Mesendoderm (in vitro differentiated cells): ENCODE results near the gene SLC10A7.

Experiments used
- DNase-seq: peaks from one replicate; pipeline ENCODE4 v3.0.0; 2013
- H2AK5ac ChIP-seq: 2 replicates; pipeline ENCODE4 v1.6.1; 2013; ENCODE audit warnings: low read length, inconsistent platforms
- H2BK120ac ChIP-seq: 2 replicates; pipeline ENCODE4 v1.6.1; 2013; ENCODE audit warnings: low read depth, mild to moderate bottlenecking, low read length, moderate library complexity, mixed read lengths
- H2BK15ac ChIP-seq: replicated peaks from 2 replicates; pipeline ENCODE4 v1.6.1; 2013; ENCODE audit warnings: low read depth, mild to moderate bottlenecking, moderate library complexity
- H2BK5ac ChIP-seq: 2 replicates; pipeline ENCODE4 v1.6.1; 2013; ENCODE audit warnings: low read length, inconsistent platforms
- H3K18ac ChIP-seq: 2 replicates; pipeline ENCODE4 v1.6.1; 2013; ENCODE audit warnings: mild to moderate bottlenecking, low read length, mixed read lengths
- H3K23ac ChIP-seq: one replicate; pipeline ENCODE4 v1.6.1; 2013; ENCODE audit warnings: low read length
- H3K27ac ChIP-seq: 2 replicates; pipeline ENCODE4 v1.5.1; 2013; ENCODE audit warnings: low read depth, mild to moderate bottlenecking, inconsistent platforms, low read length, moderate library complexity
- H3K27me3 ChIP-seq: 2 replicates; pipeline ENCODE4 v1.6.1; 2013; ENCODE audit warnings: low read length, control low read depth, mild to moderate bottlenecking, inconsistent platforms; ENCODE audit not compliant: insufficient read depth, poor library complexity
- H3K36me3 ChIP-seq: 2 replicates; pipeline ENCODE4 v1.6.1; 2013; ENCODE audit warnings: low read length, inconsistent platforms; ENCODE audit not compliant: control insufficient read depth, insufficient read depth
- H3K4ac ChIP-seq: one replicate; pipeline ENCODE4 v1.6.1; 2013; ENCODE audit warnings: low read depth, mild to moderate bottlenecking, low read length, moderate library complexity
- H3K4me1 ChIP-seq: 2 replicates; pipeline ENCODE4 v1.6.1; 2013; ENCODE audit warnings: low read depth, low read length, inconsistent platforms; ENCODE audit not compliant: control insufficient read depth
- H3K4me2 ChIP-seq: 2 replicates; pipeline ENCODE4 v1.6.1; 2013; ENCODE audit warnings: low read length
- H3K4me3 ChIP-seq: 2 replicates; pipeline ENCODE4 v1.5.1; 2013; ENCODE audit warnings: mild to moderate bottlenecking, low read length
- H3K56ac ChIP-seq: one replicate; pipeline ENCODE4 v1.6.1; 2013; ENCODE audit warnings: low read length
- H3K79me1 ChIP-seq: 2 replicates; pipeline ENCODE4 v1.6.1; 2013; ENCODE audit warnings: low read length, inconsistent platforms
- H3K79me2 ChIP-seq: 2 replicates; pipeline ENCODE4 v1.6.1; 2013; ENCODE audit warnings: mild to moderate bottlenecking, low read length; ENCODE audit not compliant: control insufficient read depth, insufficient read depth
- H3K9ac ChIP-seq: 2 replicates; pipeline ENCODE4 v1.6.1; 2013; ENCODE audit warnings: low read length, inconsistent platforms
- H4K5ac ChIP-seq: one replicate; pipeline ENCODE4 v1.6.1; 2013; ENCODE audit warnings: low read length
- H4K8ac ChIP-seq: one replicate; pipeline ENCODE4 v1.6.1; 2013; ENCODE audit warnings: low read depth, mild to moderate bottlenecking, control low read depth, low read length, moderate library complexity
- WGBS: extraction: QIAGEN DNeasy Blood & Tissue Kit; methylation state at CpG from one replicate; pipeline ENCODE4 v1.1.7; 2013; ENCODE audit warnings: low lambda C conversion rate, missing lambda C conversion rate; ENCODE audit not compliant: insufficient coverage; ENCODE audit errors: extremely low coverage; 5-methylcytosine and 5-hydroxymethylcytosine counted together

The SLC10A7 gene

DNA sequence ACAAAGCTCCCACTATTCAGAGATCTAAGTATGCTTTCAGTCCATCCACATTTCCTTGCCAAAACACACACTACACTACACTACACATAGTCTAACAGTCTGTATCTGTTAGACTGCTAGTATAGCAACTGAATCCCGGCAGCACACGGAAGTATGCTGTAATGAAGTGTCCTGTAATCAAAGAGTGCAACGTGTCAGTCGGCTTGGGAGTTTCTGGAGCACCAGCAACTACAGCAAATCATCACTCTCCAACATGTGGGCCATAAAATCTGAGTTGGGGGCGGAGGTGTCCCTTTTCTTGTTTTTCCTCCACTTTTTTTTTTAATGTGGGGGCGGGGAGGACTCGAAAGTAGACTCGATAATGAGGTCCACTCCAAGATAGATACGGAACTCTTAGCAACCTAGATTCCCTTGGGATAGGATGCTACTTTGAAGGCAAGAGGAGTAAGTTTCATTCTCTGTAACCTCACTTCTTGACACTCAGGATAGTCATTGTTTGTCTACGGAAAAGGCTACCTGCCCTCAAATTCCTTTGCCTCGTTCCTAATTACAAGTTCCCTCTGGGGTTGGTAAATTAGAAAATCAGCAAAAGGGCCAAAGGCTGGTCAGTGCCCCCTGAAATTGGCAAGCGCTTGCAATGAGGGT lies 722 bp downstream of the SLC10A7 start:
- H3K27ac ChIP-seq: no peak overlapping the region
- H3K23ac ChIP-seq: no peak overlapping the region
- H2BK120ac ChIP-seq: no peak overlapping the region
- no peaks in the 10 kb centered on the region for H3K36me3 ChIP-seq
- no peaks in the 10 kb centered on the region for H3K27me3 ChIP-seq
- peak overlapping the region; percentile 84 for H3K56ac ChIP-seq
- no peaks in the 10 kb centered on the region for H3K79me1 ChIP-seq
- H3K4me3 ChIP-seq: peak overlapping the region; percentile 80
- no peaks in the 10 kb centered on the region for H3K4me1 ChIP-seq
- H3K4ac ChIP-seq: no peak overlapping the region
- no peak overlapping the region for H2AK5ac ChIP-seq
- DNase-seq: no peak
- peak overlapping the region; percentile 67 for H3K9ac ChIP-seq
- WGBS: no CpG with 5 or more reads among the region's 12 CpGs
- no peak overlapping the region for H3K18ac ChIP-seq
- peak overlapping the region; percentile 69 for H3K4me2 ChIP-seq
- no peaks in the 10 kb centered on the region for H3K79me2 ChIP-seq
- no peak overlapping the region for H4K5ac ChIP-seq
- no peak overlapping the region for H2BK15ac ChIP-seq
- H4K8ac ChIP-seq: no peak overlapping the region
- H2BK5ac ChIP-seq: no peak overlapping the region

DNA sequence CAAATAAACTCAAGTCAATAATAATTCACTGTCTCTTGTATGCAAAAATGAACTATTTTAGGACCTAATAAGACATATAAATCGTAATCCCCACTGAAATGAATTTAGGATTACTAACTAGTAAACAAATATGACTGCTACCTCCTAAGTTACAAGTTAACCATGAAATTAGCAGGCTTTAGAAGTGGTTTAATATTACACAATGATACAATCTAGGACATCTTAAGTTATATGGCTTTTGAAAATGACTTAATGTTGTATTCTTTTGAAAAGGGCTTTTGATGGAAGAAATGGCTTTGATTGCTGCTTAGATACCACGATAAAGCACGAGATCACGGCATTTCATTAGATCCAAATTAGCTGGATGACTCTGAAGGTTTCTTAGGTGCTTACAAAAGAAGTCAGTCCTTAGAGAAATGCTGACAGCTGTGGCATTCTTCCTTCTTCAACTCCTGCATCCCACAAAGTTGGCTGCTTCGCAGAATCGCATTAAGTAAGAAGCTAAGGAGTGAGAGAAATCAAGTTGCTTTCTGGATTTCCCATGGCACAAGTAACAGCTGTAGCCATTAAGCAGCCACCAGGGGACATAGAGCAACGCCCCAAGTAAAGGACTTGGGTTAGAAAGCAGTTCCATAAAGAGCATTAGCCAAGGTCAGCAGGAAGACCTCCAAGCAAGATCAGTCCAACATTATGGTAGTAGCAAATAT lies 6.9 kb downstream of the SLC10A7 start:
- no peak overlapping the region for H2BK5ac ChIP-seq

DNA sequence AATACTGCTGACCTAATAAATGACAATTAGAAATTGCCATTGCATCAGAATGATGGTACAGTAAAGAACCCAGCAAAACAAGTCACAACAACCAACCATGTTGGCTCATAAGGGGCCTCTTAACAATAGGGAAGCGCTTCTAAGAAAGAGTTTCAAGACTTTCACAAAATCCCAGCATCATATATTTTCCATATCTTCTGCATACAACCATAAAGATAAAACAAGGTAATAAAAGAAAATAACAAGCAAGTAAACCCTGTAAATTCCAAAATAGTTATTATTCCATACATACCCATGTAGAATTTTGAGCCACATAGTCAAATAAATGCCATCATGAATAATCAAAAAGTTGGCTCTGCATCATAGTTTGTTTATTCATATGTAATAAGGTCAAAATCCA lies 8.2 kb downstream of the SLC10A7 start:
- H3K23ac ChIP-seq: no peak overlapping the region
- no peaks in the 10 kb centered on the region for H3K79me2 ChIP-seq
- no CpG with 5 or more reads among the region's 1 CpG for WGBS
- H4K8ac ChIP-seq: no peak overlapping the region
- no peak overlapping the region for H2BK15ac ChIP-seq
- no peak overlapping the region for H2BK5ac ChIP-seq
- H3K4ac ChIP-seq: no peak overlapping the region
- H4K5ac ChIP-seq: no peak overlapping the region
- no peak overlapping the region for H2AK5ac ChIP-seq
- no peak overlapping the region for H3K18ac ChIP-seq
- H3K27me3 ChIP-seq: no peaks in the 10 kb centered on the region
- no peak overlapping the region for H2BK120ac ChIP-seq
- no peak overlapping the region for H3K27ac ChIP-seq
- no peak for DNase-seq
- H3K36me3 ChIP-seq: no peaks in the 10 kb centered on the region
- no peak overlapping the region for H3K9ac ChIP-seq
- peaks cover 2% of the 10 kb centered on the region for H3K4me1 ChIP-seq
- no peak overlapping the region for H3K56ac ChIP-seq
- no peaks in the 10 kb centered on the region for H3K79me1 ChIP-seq
- no peak overlapping the region for H3K4me2 ChIP-seq
- H3K4me3 ChIP-seq: no peak overlapping the region

More for the DNA sequence above, 6.9 kb downstream of the SLC10A7 start:
- H3K79me1 ChIP-seq: no peaks in the 10 kb centered on the region
- no peak overlapping the region for H2BK120ac ChIP-seq
- no peaks in the 10 kb centered on the region for H3K36me3 ChIP-seq
- no peak overlapping the region for H3K9ac ChIP-seq
- DNase-seq: peak; percentile 32
- H2AK5ac ChIP-seq: no peak overlapping the region
- no peak overlapping the region for H2BK15ac ChIP-seq
- H4K8ac ChIP-seq: no peak overlapping the region
- H3K27ac ChIP-seq: no peak overlapping the region
- no peak overlapping the region for H3K18ac ChIP-seq
- no peaks in the 10 kb centered on the region for H3K27me3 ChIP-seq
- no peak overlapping the region for H3K4me3 ChIP-seq
- no CpG with 5 or more reads among the region's 7 CpGs for WGBS
- no peaks in the 10 kb centered on the region for H3K79me2 ChIP-seq
- H3K23ac ChIP-seq: no peak overlapping the region
- H3K4ac ChIP-seq: no peak overlapping the region
- peaks cover 2% of the 10 kb centered on the region for H3K4me1 ChIP-seq
- no peak overlapping the region for H3K4me2 ChIP-seq
- no peak overlapping the region for H3K56ac ChIP-seq
- no peak overlapping the region for H4K5ac ChIP-seq

DNA sequence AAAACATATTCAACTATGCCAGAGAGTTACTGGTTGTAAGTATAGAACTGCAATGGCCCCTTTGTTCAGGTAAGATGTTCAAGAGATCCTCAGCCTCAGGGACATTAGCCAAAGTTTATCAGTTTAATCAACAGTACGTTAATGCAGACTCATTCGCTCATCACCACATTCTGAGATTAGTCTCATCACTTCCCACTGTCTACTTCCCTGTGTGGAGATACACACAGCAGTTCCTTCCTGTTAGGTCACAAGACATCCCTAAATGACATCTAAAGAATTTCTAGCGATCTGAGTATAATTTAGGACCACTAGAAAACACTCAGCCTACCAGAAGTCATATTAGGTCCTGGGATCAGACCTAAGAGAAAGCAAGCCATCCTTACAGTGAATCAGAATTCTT lies 10.4 kb downstream of the SLC10A7 start:
- Histone ChIP-seq H4K8ac (no peak overlapping the region), H3K4me1 (peaks cover 2% of the 10 kb centered on the region), H3K4me3 (no peak overlapping the region), H4K5ac (no peak overlapping the region), H3K4ac (no peak overlapping the region), H3K4me2 (no peak overlapping the region), H3K27ac (no peak overlapping the region), H3K18ac (no peak overlapping the region), H3K79me1 (no peaks in the 10 kb centered on the region), H2BK5ac (no peak overlapping the region), H3K36me3 (no peaks in the 10 kb centered on the region), H3K27me3 (no peaks in the 10 kb centered on the region), H3K56ac (no peak overlapping the region), H2BK15ac (no peak overlapping the region), H2AK5ac (no peak overlapping the region), H3K23ac (no peak overlapping the region), H2BK120ac (no peak overlapping the region), H3K9ac (no peak overlapping the region), H3K79me2 (no peaks in the 10 kb centered on the region)
- no CpG with 5 or more reads among the region's 3 CpGs for WGBS
- no peak for DNase-seq

DNA sequence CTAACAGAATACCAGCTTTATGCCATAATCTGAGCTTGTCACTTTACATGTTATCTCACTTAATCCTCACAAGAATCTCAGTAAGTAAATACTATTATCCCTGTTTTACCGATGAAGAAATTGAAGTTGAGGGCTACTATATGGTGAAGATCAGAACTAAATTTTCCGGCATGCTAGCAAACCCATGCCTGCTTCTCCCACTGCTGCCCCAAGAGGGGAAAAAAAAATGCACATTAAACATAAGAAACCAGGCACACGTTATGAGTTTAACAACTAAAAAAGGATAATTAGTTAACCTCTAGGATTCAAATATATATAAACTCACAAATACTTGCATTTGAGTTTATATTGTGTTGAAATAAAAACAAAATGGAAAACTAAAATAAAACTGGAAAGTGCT lies 10.8 kb downstream of the SLC10A7 start:
- Histone ChIP-seq H3K4ac (no peak overlapping the region), H3K79me2 (no peaks in the 10 kb centered on the region), H3K27ac (no peak overlapping the region), H3K4me1 (peaks cover 2% of the 10 kb centered on the region), H3K4me3 (no peak overlapping the region), H3K9ac (no peak overlapping the region), H3K27me3 (no peaks in the 10 kb centered on the region), H2BK5ac (no peak overlapping the region), H3K79me1 (no peaks in the 10 kb centered on the region), H3K23ac (no peak overlapping the region), H3K56ac (no peak overlapping the region), H4K5ac (no peak overlapping the region), H3K4me2 (no peak overlapping the region), H2AK5ac (no peak overlapping the region), H3K18ac (no peak overlapping the region), H3K36me3 (no peaks in the 10 kb centered on the region), H2BK15ac (no peak overlapping the region), H2BK120ac (no peak overlapping the region), H4K8ac (no peak overlapping the region)
- WGBS: no CpG with 5 or more reads among the region's 3 CpGs
- peak; percentile 39 for DNase-seq
